CD4-positive, alpha-beta T cell treated with Interleukin-2 at 100 ng/mL for 4 hours (primary cell): ENCODE data around the gene RRM2.

Source experiments
- DNase-seq: peaks from one replicate; pipeline ENCODE4 v3.0.0-alpha.2; 2020; ENCODE audit warnings: low spot score

RRM2 gene

DNA sequence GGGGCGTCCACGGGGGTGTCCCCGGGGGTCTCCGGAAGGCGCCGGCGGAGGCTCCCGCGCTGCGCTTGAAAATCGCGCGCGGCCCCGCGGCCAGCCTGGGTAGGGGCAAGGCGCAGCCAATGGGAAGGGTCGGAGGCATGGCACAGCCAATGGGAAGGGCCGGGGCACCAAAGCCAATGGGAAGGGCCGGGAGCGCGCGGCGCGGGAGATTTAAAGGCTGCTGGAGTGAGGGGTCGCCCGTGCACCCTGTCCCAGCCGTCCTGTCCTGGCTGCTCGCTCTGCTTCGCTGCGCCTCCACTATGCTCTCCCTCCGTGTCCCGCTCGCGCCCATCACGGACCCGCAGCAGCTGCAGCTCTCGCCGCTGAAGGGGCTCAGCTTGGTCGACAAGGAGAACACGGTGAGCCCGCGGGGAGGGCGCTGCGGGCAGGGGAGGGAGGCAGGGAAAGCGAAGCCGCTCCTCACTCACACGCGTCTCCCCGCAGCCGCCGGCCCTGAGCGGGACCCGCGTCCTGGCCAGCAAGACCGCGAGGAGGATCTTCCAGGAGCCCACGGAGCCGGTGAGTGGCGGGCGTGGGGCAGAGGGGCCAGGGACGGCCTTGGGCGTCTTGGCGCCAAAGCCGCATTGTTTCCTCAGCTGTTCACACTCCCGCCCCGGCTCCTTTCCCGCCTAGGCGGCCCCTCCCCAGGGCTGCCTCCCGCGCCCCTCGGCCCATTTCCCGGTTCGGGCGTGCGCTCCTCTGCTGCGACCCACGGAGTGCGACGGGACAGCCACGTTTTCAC lies at the start of gene RRM2:
Gene RRM2, plus strand, starts transcription at position 240 of the 781 bp plus-strand sequence. Its CDS starts 60 bp downstream, at position 300.
- peak; percentile 91 for DNase-seq

- DNase-seq, result no peak
These were observed 48.8 kb upstream of the RRM2 start for GRCh38 chr2:10073706-10074105.

GRCh38 chr2:10075101-10075500 lies 47.4 kb upstream of the RRM2 start:
- DNase-seq, result no peak

- DNase-seq, result no peak
These were observed 46.8 kb upstream of the RRM2 start for GRCh38 chr2:10075571-10076209.

DNA sequence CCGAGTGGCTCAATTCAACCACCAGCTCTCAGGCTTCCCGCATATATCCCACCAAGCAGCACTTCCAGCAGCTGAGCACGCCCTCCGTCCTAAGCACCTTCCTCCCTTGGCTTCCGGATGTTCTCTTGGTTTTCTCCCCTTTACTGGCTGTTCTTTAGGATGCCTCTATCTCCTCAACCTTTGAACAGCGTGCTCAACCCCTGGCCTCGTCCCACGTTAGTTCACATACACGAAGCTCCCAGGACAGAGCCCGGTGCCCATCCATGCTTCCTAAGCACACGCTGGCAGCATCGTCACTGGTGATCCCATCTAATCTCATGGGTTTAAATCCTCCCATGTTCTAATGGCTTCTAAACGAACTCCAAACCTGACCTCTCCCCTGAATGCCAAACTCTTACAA lies 46.0 kb upstream of the RRM2 start:
- DNase-seq, result no peak

- no peak for DNase-seq
These were observed 45.5 kb upstream of the RRM2 start for GRCh38 chr2:10076988-10077527.

DNA sequence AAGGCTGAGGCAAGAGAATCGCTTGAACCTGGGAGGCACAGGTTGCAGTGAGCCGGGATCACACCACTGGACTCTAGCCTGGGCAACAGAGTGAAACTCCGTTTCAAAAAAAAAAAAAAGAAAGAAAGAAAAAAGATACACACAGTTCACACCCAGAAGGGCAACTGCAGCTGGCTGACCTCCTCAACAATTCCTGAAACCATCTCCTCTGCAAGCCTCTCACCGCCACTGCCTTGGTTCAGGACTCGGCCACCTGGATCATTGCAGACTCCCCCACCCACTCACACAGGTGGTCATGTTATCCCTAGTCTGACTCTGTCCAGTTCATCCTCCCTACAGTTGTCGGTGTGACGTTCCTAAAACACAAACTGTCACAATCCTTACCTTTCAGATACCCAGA lies 44.5 kb upstream of the RRM2 start:
- no peak for DNase-seq

DNA sequence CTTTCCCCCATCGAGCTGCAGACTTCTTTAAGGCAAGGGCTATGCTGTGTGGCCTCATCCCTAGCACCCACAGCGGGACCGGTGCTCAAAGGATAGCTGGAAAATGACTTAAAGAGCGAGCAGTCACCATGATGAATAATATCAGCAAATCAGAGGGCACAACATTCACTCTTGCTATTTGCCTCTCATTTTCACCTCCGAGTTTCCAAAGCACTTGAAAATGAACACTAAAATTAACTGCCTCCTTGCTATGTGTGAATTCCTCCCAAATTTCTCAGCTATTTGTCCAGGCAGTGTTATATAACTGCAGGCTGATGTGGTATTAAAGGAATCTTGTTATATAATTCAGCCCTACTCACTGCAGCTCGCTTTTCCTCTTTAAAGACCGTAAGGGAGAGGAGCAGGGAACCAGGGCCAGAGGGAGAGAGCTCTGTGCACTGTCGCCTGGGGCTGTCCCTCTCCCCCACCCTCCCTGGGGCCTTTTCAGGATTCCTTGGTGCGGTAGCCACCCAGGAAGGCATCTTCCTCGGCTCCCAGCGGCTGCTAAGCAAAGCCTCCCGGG lies 43.8 kb upstream of the RRM2 start:
- DNase-seq, result no peak

DNA sequence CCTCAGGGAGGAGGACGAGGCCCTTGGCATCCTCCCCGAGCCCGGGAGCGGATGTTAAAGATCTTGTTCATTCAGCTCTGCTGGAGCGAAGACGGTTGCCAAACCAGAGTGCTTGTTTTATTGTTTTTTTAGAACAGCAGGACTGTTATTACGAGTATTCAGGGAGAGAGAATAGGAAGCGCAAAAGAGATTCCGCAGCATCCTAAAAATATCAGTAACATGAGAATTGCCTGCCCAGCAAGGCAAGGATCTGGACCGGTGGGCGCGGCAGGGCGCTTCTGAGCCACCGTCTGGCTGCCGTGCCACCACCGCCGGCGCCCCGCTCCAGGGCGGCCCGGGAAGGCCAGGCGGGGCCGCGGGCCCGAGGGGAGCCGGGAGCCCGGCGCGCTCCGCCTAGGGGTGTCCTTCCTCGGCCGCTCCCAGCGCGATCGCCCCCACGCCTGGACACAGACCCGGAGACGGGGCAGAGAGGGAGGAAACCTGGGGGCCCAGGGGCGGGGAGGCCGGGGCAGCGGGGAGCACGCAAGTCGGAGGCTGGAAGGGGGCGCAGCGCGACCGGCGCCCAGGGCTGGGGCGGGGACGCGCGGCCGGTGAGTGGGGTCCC lies 43.2 kb upstream of the RRM2 start:
- no peak for DNase-seq

- DNase-seq, result no peak
These were observed 42.5 kb upstream of the RRM2 start, which contains the start of gene CYS1 for GRCh38 chr2:10079870-10080535. Gene CYS1, minus strand, starts transcription at chr2:10080411. Its CDS starts 188 bp downstream, at chr2:10080223.

DNA sequence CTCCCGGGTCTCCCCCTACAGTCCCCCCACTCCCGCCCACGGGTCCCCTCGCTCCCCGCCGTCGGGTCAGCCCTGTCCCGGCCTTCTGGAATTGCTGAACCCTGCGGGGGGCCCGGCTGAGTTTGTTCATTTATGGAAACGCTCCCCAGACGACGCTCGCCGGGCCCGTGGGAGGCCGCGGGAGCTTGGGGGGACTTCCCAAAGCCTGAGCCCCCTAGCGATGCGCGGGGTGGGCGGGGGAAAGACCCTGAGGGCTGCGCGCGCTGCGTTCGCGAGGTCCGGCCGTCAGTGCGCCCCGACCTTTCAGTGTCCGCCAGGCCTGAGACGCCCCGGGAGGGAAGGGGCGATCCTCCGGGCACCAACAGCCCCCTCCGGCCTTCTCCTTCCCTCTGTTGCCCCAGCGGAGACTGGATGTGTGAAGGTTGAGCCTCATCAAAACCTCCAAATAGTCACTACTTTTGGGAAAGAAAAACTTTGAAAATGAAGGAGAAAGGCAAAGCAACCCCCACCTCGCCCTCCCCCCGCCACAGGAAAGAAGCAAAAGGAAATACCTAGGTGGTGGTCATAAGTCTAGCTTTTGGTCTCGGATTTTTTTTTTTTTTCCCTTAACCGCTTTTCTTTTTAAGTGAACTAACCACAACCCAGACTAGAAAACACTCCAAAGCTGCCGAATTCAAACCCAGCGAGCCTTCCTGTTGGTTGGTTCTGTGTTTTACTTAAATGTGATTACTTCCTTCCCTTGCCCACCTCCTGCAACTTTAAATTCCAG lies 41.8 kb upstream of the RRM2 start:
- peak; percentile 6 for DNase-seq

GRCh38 chr2:10083046-10083445 lies 39.5 kb upstream of the RRM2 start:
- no peak for DNase-seq

DNA sequence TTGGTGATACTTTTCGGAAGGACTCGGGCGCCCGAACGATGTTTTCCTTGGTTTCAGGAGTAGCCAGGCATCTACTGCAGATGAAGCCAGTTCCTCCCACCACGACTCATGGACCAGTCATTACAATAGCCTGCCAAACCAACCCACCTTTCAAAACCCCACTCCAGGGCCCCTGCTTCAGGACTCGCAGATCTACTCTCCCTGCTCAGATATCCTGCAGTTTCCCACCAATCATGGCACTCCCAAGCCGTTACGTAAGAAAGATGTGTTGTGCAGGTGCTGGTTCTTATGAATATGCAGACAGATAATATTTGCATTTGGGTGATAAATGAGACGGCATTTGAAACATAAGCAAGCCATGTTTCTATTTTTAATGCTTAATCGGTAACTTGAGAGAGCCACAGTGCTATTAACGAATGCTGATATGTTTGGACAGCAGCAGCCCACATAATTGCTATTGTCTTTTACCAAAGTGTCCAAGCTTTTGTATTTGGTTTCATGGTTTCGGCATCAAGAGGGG lies 38.8 kb upstream of the RRM2 start:
- DNase-seq, result no peak

GRCh38 chr2:10084223-10084865 lies 38.2 kb upstream of the RRM2 start:
- no peak for DNase-seq

DNA sequence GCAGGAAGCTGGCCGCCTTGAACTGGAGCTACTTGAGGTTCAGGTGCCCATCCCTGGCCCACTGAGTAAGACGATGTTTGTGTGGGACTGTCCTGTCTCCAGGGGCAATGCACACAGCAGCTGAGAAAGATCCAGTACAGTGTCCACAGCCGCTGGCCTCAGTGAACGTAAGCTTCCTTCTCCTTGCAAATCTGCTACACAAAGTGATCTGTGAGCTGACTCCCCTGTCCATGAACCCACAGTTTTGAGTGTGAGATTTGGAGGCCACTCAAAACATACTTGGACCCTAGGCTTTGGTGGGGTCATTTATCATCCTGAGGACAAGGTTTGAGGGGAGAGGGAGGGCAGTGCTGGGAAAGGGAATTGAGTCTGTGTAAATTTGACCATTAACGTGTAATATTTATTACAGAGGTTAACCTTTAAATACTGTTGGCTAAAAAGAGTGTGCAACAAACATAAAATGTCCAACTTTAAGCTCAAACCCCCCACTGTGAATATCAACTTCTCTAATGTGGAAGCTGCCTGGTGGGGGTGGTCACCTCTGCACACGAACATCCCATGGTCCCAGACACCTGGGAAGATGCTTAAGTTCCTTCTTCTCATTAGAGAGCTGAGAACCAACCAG lies 37.4 kb upstream of the RRM2 start:
- DNase-seq, result no peak

- no peak for DNase-seq
These were observed 36.9 kb upstream of the RRM2 start for GRCh38 chr2:10085668-10086059.

GRCh38 chr2:10086950-10087349 lies 35.6 kb upstream of the RRM2 start:
- no peak for DNase-seq

DNA sequence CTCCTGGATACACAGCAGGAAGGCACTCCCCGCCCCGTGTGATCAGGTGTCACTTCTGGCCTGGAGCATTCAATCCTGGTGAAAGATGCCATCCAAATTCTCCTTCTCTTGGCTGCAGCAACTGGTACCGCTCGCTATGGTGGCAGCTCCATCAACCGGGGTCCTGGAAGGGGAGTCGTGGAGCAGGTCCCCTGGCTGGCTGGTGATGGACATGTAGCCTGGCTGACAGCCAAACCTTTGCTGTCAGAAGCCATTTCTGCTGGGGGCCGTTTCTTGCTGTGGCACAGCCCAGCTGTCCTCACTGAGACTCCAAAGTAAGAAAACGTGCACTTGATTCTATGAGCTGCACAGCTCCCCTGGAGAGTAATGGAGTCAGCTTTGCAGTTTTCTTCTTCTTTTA lies 35.2 kb upstream of the RRM2 start:
- no peak for DNase-seq

DNA sequence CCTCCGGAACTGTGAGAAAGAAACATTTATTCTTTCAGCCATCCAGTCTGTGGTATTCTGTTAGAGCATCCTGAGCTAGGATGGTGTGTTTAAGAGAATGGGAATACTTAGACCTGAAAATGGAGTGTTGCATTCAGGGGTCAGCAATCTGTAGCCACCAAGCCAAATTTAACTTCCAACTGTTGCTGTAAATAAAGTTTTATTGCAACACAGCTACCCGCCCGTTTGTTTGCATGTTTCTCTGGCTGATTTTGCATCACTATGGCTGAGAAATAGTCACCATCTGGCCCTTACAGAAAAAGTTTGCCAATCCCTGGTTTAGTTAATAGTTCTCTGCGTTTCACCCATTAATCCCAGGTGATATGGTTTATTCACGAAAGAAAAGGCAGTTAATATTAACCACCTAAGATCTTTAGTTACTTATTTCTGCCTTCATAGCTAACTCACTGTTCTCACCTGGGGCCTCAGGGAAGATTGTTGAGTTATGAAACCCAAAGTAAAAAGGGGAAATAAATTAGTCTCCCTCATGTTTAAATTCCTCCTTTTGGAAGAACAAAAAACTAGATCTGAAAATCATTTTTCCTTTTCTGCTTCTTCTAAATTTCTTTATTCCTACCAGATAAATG lies 32.9 kb upstream of the RRM2 start:
- no peak for DNase-seq
